Type B pancreatic cell (in vitro differentiated cells): ENCODE results near the gene LINGO3. TPM values are rescaled to one million over a fixed set of nuclear protein-coding genes. Genes with fewer than 3 reads are reported as not detected.

Experiments
- DNase-seq: peaks from one replicate; pipeline ENCODE4 v3.0.0; 2021; ENCODE audit warnings: mixed read lengths; ENCODE audit not compliant: unreplicated experiment; ENCODE audit errors: extremely low spot score
- H3K27ac Mint-ChIP-seq: 2 replicates; pipeline ENCODE4 v1.8.0; 2021; ENCODE audit warnings: mild to moderate bottlenecking, mixed read lengths
- H3K27me3 Mint-ChIP-seq: 2 replicates; pipeline ENCODE4 v1.8.0; 2021; ENCODE audit warnings: mixed read lengths
- H3K36me3 Mint-ChIP-seq: 2 replicates; pipeline ENCODE4 v1.8.0; 2021; ENCODE audit warnings: mixed read lengths
- H3K4me1 Mint-ChIP-seq: one replicate; pipeline ENCODE4 v1.8.0; 2021; ENCODE audit warnings: mixed read lengths; ENCODE audit not compliant: unreplicated experiment
- H3K4me3 Mint-ChIP-seq: 2 replicates; pipeline ENCODE4 v1.8.0; 2021; ENCODE audit warnings: mild to moderate bottlenecking, mixed read lengths
- H3K9me3 Mint-ChIP-seq: 2 replicates; pipeline ENCODE4 v1.8.0; 2021; ENCODE audit warnings: mixed read lengths
- CTCF ChIP-seq: fragments of 200-600 bp; sonication (generic); conservative IDR thresholded peaks from 2 replicates; pipeline ENCODE4 v1.5.0; 2021; ENCODE audit warnings: antibody characterized with exemption, mild to moderate bottlenecking
- total RNA-seq: library from RNA; stranded (reverse); gene quantifications from 2 replicates; pipeline ENCODE4 v1.2.1, GENCODE V29; 2021; ENCODE audit warnings: low replicate concordance

LINGO3 gene
- total RNA-seq, 1 donor from 2014 or later, result not detected

DNA sequence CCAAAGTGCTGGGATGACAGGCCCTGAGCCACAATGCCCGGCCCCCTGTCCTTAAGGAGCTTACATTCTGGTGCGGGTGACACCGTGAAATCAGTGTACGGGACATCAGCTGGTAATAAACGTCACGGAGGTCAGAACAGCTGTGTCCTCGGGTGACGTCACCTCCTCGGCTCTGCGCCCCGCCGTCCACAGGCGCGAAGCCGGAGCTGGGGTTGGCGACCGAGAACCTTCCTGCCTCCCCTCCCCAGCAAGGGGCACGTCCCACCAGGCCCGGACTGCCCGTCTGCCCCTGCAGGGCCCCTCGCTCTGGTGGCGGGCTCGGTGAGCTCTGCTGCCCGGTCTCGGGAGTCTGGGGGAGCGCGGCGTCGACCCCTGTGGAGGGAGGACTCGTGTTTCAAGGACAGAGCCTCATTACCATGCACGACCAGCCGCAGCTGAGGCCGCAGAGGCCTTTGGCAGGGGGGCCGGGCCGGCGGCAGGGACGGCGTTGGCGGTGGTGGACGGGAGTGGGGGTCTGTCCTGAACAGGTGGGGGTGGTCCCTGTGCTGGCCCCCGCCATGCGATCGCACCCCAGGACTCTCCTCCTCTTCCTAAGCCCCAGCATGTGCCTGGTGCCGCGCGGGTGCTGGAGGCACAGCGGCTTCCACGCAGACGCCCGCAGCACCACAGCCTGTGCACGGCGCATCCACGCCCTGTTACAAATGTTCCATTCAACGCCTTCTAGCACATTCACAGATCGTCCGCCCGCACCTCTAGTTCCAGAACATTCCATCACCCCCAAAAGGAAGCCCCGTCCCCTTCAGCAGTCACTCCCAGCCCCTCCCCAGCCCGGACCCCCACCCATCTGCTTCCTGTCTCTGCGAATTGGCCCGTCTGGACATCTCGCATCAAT, 5.4 kb downstream of the LINGO3 start:
- Mint-ChIP-seq H3K9me3 (no peaks in the 10 kb centered on the region), H3K27ac (no peak overlapping the region), H3K4me1 (peaks cover 4% of the 10 kb centered on the region), H3K27me3 (peaks cover 31% of the 10 kb centered on the region), H3K4me3 (no peak overlapping the region), H3K36me3 (no peaks in the 10 kb centered on the region)
- peak; percentile 74 for DNase-seq
- no peak for TF ChIP-seq CTCF

DNA sequence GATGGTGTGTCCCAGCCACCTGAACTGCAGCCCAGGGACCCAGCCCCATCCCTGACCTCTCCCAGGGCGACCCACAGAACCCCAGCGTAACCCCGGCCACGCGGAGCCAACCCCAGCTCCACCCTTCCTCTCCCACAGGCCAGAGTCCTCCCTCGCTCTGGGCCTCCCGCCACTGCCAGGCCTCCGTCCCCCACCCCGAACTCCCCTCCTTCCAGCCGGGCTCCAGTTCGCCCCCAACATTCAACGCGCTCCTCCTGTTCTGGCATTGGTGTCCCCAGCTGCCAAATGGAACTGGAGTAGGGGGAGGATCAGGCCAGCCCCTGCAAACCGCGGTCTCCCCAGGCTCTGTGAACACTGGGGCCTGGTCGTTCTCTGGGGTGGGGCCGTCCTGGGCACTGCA, 7.4 kb downstream of the LINGO3 start:
- no peak overlapping the region for H3K27ac Mint-ChIP-seq
- H3K4me3 Mint-ChIP-seq, result no peak overlapping the region
- no peaks in the 10 kb centered on the region for H3K36me3 Mint-ChIP-seq
- H3K9me3 Mint-ChIP-seq, result no peaks in the 10 kb centered on the region
- peaks cover 4% of the 10 kb centered on the region for H3K4me1 Mint-ChIP-seq
- TF ChIP-seq CTCF, result no peak
- peaks cover 24% of the 10 kb centered on the region for H3K27me3 Mint-ChIP-seq
- DNase-seq, result no peak

- H3K4me3 Mint-ChIP-seq, result no peak overlapping the region
- H3K27ac Mint-ChIP-seq, result no peak overlapping the region
- no peaks in the 10 kb centered on the region for H3K36me3 Mint-ChIP-seq
- TF ChIP-seq CTCF, result no peak
- peaks cover 10% of the 10 kb centered on the region for H3K4me1 Mint-ChIP-seq
- no peak for DNase-seq
- H3K9me3 Mint-ChIP-seq, result no peaks in the 10 kb centered on the region
- H3K27me3 Mint-ChIP-seq, result peaks cover 44% of the 10 kb centered on the region
These were observed 11.8 kb downstream of the LINGO3 start for GRCh38 chr19:2296141-2296540.

DNA sequence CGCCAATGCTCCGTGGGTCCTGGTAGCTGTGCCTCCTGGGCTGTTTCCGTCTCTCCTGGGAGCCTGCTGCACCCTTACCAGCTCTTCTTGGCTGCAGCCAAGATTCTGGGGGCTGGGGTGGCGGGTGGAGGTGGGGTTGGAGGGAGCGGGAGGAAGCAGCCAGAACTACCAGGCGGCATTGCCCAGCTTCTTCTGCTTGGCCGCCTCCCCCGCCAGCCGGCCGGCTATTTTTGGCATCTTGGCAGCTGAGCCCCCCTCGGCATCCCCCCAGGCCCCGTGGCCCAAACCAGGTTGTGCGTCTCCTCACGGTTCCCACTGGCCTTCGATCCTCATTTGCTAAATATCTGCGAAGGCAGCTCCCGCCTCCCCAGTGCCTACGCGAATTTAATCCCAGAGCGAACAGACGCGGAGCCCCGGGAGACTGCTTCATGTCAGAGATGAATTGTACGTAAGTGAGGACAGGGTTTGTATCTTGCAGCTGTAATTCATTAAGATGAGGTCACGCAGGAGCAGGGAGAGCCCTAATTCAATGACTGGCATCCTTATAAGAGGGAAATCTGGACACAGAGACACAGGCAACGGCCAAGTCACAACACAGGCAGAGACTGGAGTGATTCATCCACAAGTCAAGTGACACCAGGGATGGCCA, 13.1 kb downstream of the LINGO3 start:
- H3K27ac Mint-ChIP-seq, result no peak overlapping the region

DNA sequence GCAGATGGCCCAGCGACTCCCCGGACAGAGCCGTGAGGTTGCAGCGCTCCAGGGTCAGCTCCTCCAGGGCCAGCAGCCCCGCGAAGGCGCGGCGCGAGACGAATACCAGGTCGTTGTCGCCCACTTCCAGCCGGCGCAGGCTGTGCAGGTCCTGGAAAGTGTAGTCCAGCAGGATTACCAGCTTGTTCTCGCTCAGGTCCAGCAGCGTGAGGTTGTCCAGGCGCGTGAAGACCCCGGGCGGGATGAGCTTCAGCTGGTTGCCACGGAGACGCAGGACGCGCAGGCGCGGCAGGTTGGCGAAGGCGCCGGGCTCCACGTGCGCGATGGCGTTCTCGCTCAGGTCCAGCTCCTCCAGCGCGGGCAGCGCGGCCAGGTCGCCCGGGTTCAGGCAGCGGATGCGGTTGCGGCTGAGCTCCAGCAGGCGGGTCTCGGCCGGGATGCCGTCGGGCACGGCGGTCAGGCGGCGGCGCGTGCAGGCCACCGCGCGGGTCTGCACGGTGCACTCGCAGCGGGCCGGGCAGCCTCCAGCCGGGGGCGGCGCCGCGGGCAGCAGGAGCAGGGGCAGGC, 16.7 kb downstream of the LINGO3 start:
- H3K27me3 Mint-ChIP-seq, result peaks cover 86% of the 10 kb centered on the region
- no peaks in the 10 kb centered on the region for H3K9me3 Mint-ChIP-seq
- no peak for DNase-seq
- no peak overlapping the region for H3K4me3 Mint-ChIP-seq
- H3K36me3 Mint-ChIP-seq, result no peaks in the 10 kb centered on the region
- no peak overlapping the region for H3K27ac Mint-ChIP-seq
- TF ChIP-seq CTCF, result peak; percentile 60
- peaks cover 10% of the 10 kb centered on the region for H3K4me1 Mint-ChIP-seq

More for the DNA sequence above, 13.1 kb downstream of the LINGO3 start:
- H3K36me3 Mint-ChIP-seq, result no peaks in the 10 kb centered on the region
- no peak for TF ChIP-seq CTCF
- DNase-seq, result no peak
- H3K4me3 Mint-ChIP-seq, result peak overlapping the region; percentile 35
- H3K4me1 Mint-ChIP-seq, result peaks cover 10% of the 10 kb centered on the region
- no peaks in the 10 kb centered on the region for H3K9me3 Mint-ChIP-seq
- H3K27me3 Mint-ChIP-seq, result peaks cover 54% of the 10 kb centered on the region
